ENCODE measurements around the gene SRSF5.

The SRSF5 gene

GRCh38 chr14:69756298-69756697, 10.6 kb upstream of the SRSF5 start:
- peaks cover 20% of the 10 kb centered on the region for H3K4me1 Mint-ChIP-seq
- DNase-seq (no peak), ATAC-seq (no peak)
- no peaks in the 10 kb centered on the region for H3K9me3 Mint-ChIP-seq
- H3K4me3 Mint-ChIP-seq: no peak overlapping the region
- no peaks in the 10 kb centered on the region for H3K27me3 Mint-ChIP-seq
- no peak overlapping the region for H3K27ac Mint-ChIP-seq

GRCh38 chr14:69760810-69761209, 6.1 kb upstream of the SRSF5 start:
- no peak for DNase-seq
- Mint-ChIP-seq H3K9me3 (peaks cover 11% of the 10 kb centered on the region in 2 donors), H3K27me3 (no peaks in the 10 kb centered on the region), H3K4me1 (peaks cover 43% of the 10 kb centered on the region), H3K27ac (peak overlapping the region in 1 of 2 donors; percentile 38), H3K4me3 (no peak overlapping the region)
- no peak for ATAC-seq

GRCh38 chr14:69763761-69764510, 3.0 kb upstream of the SRSF5 start:
- peaks cover 11 to 14% of the 10 kb centered on the region in 2 donors for H3K9me3 Mint-ChIP-seq
- no peaks in the 10 kb centered on the region for H3K27me3 Mint-ChIP-seq
- H3K27ac Mint-ChIP-seq: peak overlapping the region in 1 of 2 donors; percentile 84
- peaks cover 70% of the 10 kb centered on the region for H3K4me1 Mint-ChIP-seq
- peak overlapping the region in 1 of 2 donors; percentile 7 for H3K4me3 Mint-ChIP-seq
- DNase-seq: peak in 1 of 2 donors; percentile 19
- no peak for ATAC-seq

- Mint-ChIP-seq H3K27me3 (no peaks in the 10 kb centered on the region), H3K4me3 (peak overlapping the region; percentile 93 to 100), H3K4me1 (peaks cover 80% of the 10 kb centered on the region), H3K9me3 (peaks cover 11 to 14% of the 10 kb centered on the region in 2 donors), H3K27ac (peak overlapping the region; percentile 100)
- peak; percentile 82 for ATAC-seq
- peak; percentile 94 to 96 for DNase-seq
Measured at GRCh38 chr14:69767369-69767999, 542 bp downstream of the SRSF5 start.

- H3K9me3 Mint-ChIP-seq: peaks cover 7 to 11% of the 10 kb centered on the region in 2 donors
- peaks cover 82% of the 10 kb centered on the region for H3K4me1 Mint-ChIP-seq
- peak overlapping the region; percentile 50 to 100 for H3K27ac Mint-ChIP-seq
- peak overlapping the region; percentile 93 to 100 for H3K4me3 Mint-ChIP-seq
- DNase-seq (no peak), ATAC-seq (no peak)
- no peaks in the 10 kb centered on the region for H3K27me3 Mint-ChIP-seq
Measured at GRCh38 chr14:69768873-69769272, 1.9 kb downstream of the SRSF5 start.

GRCh38 chr14:69769623-69770022, 2.7 kb downstream of the SRSF5 start:
- Mint-ChIP-seq H3K27me3 (no peaks in the 10 kb centered on the region), H3K27ac (peak overlapping the region in 1 of 2 donors; percentile 85), H3K9me3 (peaks cover 0 to 6% of the 10 kb centered on the region in 2 donors), H3K4me3 (peak overlapping the region in 1 of 2 donors; percentile 61), H3K4me1 (peaks cover 82% of the 10 kb centered on the region)
- ATAC-seq (no peak), DNase-seq (no peak)

- no peaks in the 10 kb centered on the region for H3K27me3 Mint-ChIP-seq
- no peak for DNase-seq
- H3K9me3 Mint-ChIP-seq: peaks cover 0 to 5% of the 10 kb centered on the region in 2 donors
- peak overlapping the region in 1 of 2 donors; percentile 45 for H3K27ac Mint-ChIP-seq
- H3K4me3 Mint-ChIP-seq: peak overlapping the region; percentile 3 to 61
- ATAC-seq: no peak
- H3K4me1 Mint-ChIP-seq: peaks cover 90% of the 10 kb centered on the region
Measured at GRCh38 chr14:69770559-69770958, 3.6 kb downstream of the SRSF5 start.

GRCh38 chr14:69771136-69771535, 4.2 kb downstream of the SRSF5 start:
- Mint-ChIP-seq H3K27ac (peak overlapping the region in 1 of 2 donors; percentile 45), H3K27me3 (no peaks in the 10 kb centered on the region), H3K9me3 (no peaks in the 10 kb centered on the region), H3K4me1 (peaks cover 90% of the 10 kb centered on the region), H3K4me3 (peak overlapping the region in 1 of 2 donors; percentile 24)
- ATAC-seq (no peak), DNase-seq (no peak)

- Mint-ChIP-seq H3K9me3 (no peaks in the 10 kb centered on the region), H3K4me3 (peak overlapping the region in 1 of 2 donors; percentile 31), H3K4me1 (peaks cover 93% of the 10 kb centered on the region), H3K27ac (peak overlapping the region; percentile 52 to 93), H3K27me3 (no peaks in the 10 kb centered on the region)
- ATAC-seq (no peak), DNase-seq (no peak)
Measured at GRCh38 chr14:69772082-69773017, 5.4 kb downstream of the SRSF5 start.

GRCh38 chr14:69773571-69774276, 6.8 kb downstream of the SRSF5 start:
- H3K27ac Mint-ChIP-seq: peak overlapping the region in 1 of 2 donors; percentile 65
- no peaks in the 10 kb centered on the region for H3K9me3 Mint-ChIP-seq
- no peaks in the 10 kb centered on the region for H3K27me3 Mint-ChIP-seq
- H3K4me3 Mint-ChIP-seq: no peak overlapping the region
- no peak for ATAC-seq
- peaks cover 89% of the 10 kb centered on the region for H3K4me1 Mint-ChIP-seq
- no peak for DNase-seq

GRCh38 chr14:69775012-69775411, 8.1 kb downstream of the SRSF5 start:
- H3K4me3 Mint-ChIP-seq: no peak overlapping the region
- peak overlapping the region; percentile 67 to 69 for H3K27ac Mint-ChIP-seq
- H3K9me3 Mint-ChIP-seq: no peaks in the 10 kb centered on the region
- ATAC-seq (no peak), DNase-seq (no peak)
- H3K4me1 Mint-ChIP-seq: peaks cover 78% of the 10 kb centered on the region
- no peaks in the 10 kb centered on the region for H3K27me3 Mint-ChIP-seq

- H3K9me3 Mint-ChIP-seq: no peaks in the 10 kb centered on the region
- DNase-seq (no peak), ATAC-seq (no peak)
- H3K27me3 Mint-ChIP-seq: no peaks in the 10 kb centered on the region
- peak overlapping the region; percentile 2 to 49 for H3K4me3 Mint-ChIP-seq
- peaks cover 62% of the 10 kb centered on the region for H3K4me1 Mint-ChIP-seq
- H3K27ac Mint-ChIP-seq: peak overlapping the region; percentile 28 to 87
Measured at GRCh38 chr14:69776875-69777453, 10.0 kb downstream of the SRSF5 start.

- ATAC-seq (no peak), DNase-seq (no peak)
- Mint-ChIP-seq H3K4me3 (no peak overlapping the region), H3K9me3 (no peaks in the 10 kb centered on the region), H3K27ac (peak overlapping the region in 1 of 2 donors; percentile 13), H3K27me3 (no peaks in the 10 kb centered on the region), H3K4me1 (peaks cover 41% of the 10 kb centered on the region)
Measured at GRCh38 chr14:69779088-69779487, 12.1 kb downstream of the SRSF5 start.

- no peaks in the 10 kb centered on the region for H3K9me3 Mint-ChIP-seq
- ATAC-seq (no peak), DNase-seq (no peak)
- no peak overlapping the region for H3K4me3 Mint-ChIP-seq
- peaks cover 33% of the 10 kb centered on the region for H3K4me1 Mint-ChIP-seq
- no peak overlapping the region for H3K27ac Mint-ChIP-seq
- H3K27me3 Mint-ChIP-seq: no peaks in the 10 kb centered on the region
Measured at GRCh38 chr14:69780092-69780491, 13.2 kb downstream of the SRSF5 start.
